ENCODE results near the gene WDR86.

GRCh38 chr7:151379193-151379520 lies 30.7 kb downstream of the WDR86 start:
- TF ChIP-seq GATA3 (IDR thresholded peaks at IDR 0.05; ENCODE audit: low read depth, low read length) (no peak), GATA2 (IDR thresholded peaks at IDR 0.05; ENCODE audit: low read depth, low read length) (no peak)
